Right lobe of liver (tissue), 6 donors: Measurements from ENCODE around the gene APOBEC2. TPM values are rescaled to one million over a fixed set of nuclear protein-coding genes. Genes with fewer than 3 reads are reported as not detected.

ENCODE experiments used
- ATAC-seq, 4 donors: fragments of 200-7000 bp; cut with Tn5 transposase; one replicate each; pipeline ENCODE4 v1.9.1; 2020; ENCODE audit warnings: mild to moderate bottlenecking in 4 of 4, moderate library complexity in 4 of 4
- DNase-seq, 3 donors: peaks; one replicate each; pipeline ENCODE4 v3.0.0-alpha.2; 2020
- H3K27ac ChIP-seq, 3 donors: fragments of 200-600 bp; one replicate each; pipeline ENCODE4 v1.8.0; 2022
- H3K27me3 ChIP-seq, 2 donors: fragments of 200-600 bp; one replicate each; pipeline ENCODE4 v1.8.0; 2022
- H3K36me3 ChIP-seq, 4 donors: fragments of 200-600 bp; sonication (generic) in 1 of 4; one replicate each; pipeline versions ENCODE4 v1.5.1 to v1.8.0; 2017 to 2022; ENCODE audit warnings: control low read depth in 1 of 4
- H3K4me1 ChIP-seq, 4 donors: fragments of 200-600 bp; sonication (generic) in 1 of 4; one replicate each; pipeline versions ENCODE4 v1.5.1 to v1.8.0; 2017 to 2022; ENCODE audit warnings: control low read depth in 1 of 4
- H3K4me3 ChIP-seq, 3 donors: fragments of 200-600 bp; one replicate each; pipeline ENCODE4 v1.8.0; 2022
- H3K9me3 ChIP-seq, 4 donors: fragments of 200-600 bp; sonication (generic) in 1 of 4; one replicate each; pipeline versions ENCODE4 v1.5.1 to v1.8.0; 2017 to 2022; ENCODE audit warnings: control low read depth in 1 of 4
- POLR2A ChIP-seq: fragments of 450-650 bp; IDR thresholded peaks from one replicate; pipeline ENCODE4 v1.6.1; 2017; ENCODE audit warnings: antibody characterized with exemption, mild to moderate bottlenecking
- WGBS: methylation state at CpG from one replicate; pipeline ENCODE4 v1.1.6; 2018; ENCODE audit warnings: low coverage, low lambda C conversion rate; ENCODE audit not compliant: insufficient coverage; ENCODE audit errors: missing lambda C conversion rate; 5-methylcytosine and 5-hydroxymethylcytosine counted together
- intact Hi-C, 2 donors: fragments of 100-400 bp; cut with DNase I; formaldehyde crosslinking; loops; one replicate each; pipeline versions ENCODE4 v1.11.2 to v1.14.1; 2022
- total RNA-seq, 6 experiments: library from RNA; depleted of rRNA in 2 of 6; stranded (reverse); fragments of >200 nt in 2 of 6; fragmentation: NEBNext Ultra II Directional in 3 of 6; extraction: Animal tissue kit (Norgen Biotek cat#: 25700) in 3 of 6; gene quantifications; one replicate each; pipeline versions ENCODE4 v1.1.0 to v1.2.4, GENCODE V29; 2016 to 2023
- TF ChIP-seq, protein P1 (sequence below), 4 donors: fragments of 200-600 bp in 3 of 4; fragments of 450-650 bp in 1 of 4; IDR thresholded peaks; one replicate each; pipeline versions ENCODE4 v1.5.1 to v1.8.0; 2016 to 2022; ENCODE audit warnings: antibody characterized with exemption in 4 of 4, mild to moderate bottlenecking in 2 of 4
- donor health status: DM: no; HTN: yes; CAD: no.
- donor health status: DM: no; HTN: no; CAD: no.
- donor health status: DM: no; HTN: no; CAD: no.
- donor health status: DM: no; HTN: yes; CAD: no.
- donor health status: DM: no; HTN: yes; CAD: no.

APOBEC2 gene
- total RNA-seq, 6 experiments from 2014 or later = not detected

DNA sequence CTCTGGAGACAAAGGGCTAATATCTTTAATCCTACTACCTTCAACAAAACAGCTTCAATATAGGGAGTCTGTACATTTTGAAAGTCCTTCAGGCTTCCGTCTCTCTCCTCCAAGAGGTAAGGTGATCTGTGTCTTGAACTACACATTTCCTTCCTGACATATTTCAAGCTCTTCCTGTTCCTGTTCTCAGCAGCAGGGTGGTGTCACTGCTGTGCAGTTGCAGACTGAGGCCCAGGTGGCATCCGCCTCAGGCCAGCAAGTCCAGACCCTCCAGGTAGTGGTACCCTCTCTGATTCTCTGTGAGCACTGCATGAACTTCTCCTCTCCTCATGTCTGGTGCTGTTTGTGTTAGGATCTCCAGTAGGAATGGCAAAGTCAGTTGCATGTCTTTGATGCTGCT lies 27.6 kb downstream of the APOBEC2 start:
- Histone ChIP-seq H3K27me3 (no peaks in the 10 kb centered on the region), H3K27ac (no peak overlapping the region), H3K4me3 (no peak overlapping the region), H3K4me1 (peaks cover 0 to 19% (median 1%) of the 10 kb centered on the region in 4 donors), H3K9me3 (no peaks in the 10 kb centered on the region), H3K36me3 (peaks cover 6 to 35% (median 17%) of the 10 kb centered on the region in 4 donors)
- intact Hi-C loops = no loop called here
- TF ChIP-seq, protein P1, sequence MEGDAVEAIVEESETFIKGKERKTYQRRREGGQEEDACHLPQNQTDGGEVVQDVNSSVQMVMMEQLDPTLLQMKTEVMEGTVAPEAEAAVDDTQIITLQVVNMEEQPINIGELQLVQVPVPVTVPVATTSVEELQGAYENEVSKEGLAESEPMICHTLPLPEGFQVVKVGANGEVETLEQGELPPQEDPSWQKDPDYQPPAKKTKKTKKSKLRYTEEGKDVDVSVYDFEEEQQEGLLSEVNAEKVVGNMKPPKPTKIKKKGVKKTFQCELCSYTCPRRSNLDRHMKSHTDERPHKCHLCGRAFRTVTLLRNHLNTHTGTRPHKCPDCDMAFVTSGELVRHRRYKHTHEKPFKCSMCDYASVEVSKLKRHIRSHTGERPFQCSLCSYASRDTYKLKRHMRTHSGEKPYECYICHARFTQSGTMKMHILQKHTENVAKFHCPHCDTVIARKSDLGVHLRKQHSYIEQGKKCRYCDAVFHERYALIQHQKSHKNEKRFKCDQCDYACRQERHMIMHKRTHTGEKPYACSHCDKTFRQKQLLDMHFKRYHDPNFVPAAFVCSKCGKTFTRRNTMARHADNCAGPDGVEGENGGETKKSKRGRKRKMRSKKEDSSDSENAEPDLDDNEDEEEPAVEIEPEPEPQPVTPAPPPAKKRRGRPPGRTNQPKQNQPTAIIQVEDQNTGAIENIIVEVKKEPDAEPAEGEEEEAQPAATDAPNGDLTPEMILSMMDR (IDR thresholded peaks at IDR 0.05) = no peak
- no peak for TF ChIP-seq POLR2A
- 75% methylated on average over 2 of the region's 2 CpGs for WGBS
- ATAC-seq (peak in 2 of 4 donors; percentile 20 to 36), DNase-seq (no peak)

DNA sequence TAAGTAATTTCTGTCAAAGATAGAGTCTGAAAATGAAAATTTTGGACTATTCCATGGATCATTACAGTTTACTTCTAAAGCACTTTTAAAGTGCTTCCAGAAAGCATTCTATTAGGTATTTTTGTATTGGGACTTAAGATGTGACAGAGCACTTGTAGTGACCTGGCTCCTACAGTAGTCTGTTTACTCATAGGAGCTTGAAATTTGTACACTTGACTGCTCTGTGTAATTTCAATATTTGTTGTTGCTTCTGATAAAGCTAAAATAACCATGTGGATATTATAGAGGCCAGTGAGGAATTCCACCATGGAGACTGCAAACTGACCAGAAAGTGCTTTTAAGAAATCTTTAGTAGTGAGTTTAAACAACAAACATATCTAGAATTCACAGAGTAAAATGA lies 30.1 kb downstream of the APOBEC2 start:
- Histone ChIP-seq H3K36me3 (peaks cover 6 to 45% (median 17%) of the 10 kb centered on the region in 4 donors), H3K4me1 (no peaks in the 10 kb centered on the region), H3K27ac (no peak overlapping the region), H3K4me3 (no peak overlapping the region), H3K27me3 (no peaks in the 10 kb centered on the region), H3K9me3 (no peaks in the 10 kb centered on the region)
- ATAC-seq (no peak), DNase-seq (no peak)
- intact Hi-C loops = no loop called here
- no peak for TF ChIP-seq POLR2A
- TF ChIP-seq, protein P1 (IDR thresholded peaks at IDR 0.05) = no peak

DNA sequence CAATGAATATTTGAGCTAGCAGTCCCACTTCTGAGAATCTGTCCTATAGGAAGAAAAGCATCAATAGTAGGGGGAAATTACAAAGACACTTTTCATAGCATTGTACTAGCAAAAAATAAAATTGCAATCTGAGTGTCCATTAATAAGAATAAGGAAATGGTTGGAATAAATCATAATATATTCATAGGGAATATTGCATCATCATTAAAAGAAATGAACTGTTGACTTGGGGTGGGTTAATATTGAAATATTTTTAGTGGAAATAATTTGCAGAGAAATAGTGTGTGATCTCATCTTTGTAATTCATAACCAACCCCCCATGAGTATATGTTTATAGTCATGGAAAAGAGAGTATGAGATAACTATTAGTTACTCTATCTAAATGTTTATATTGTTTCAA lies 32.2 kb downstream of the APOBEC2 start:
- Histone ChIP-seq H3K27ac (no peak overlapping the region), H3K4me1 (peaks cover 0 to under 1% (median 0%) of the 10 kb centered on the region in 4 donors), H3K9me3 (no peaks in the 10 kb centered on the region), H3K4me3 (no peak overlapping the region), H3K27me3 (no peaks in the 10 kb centered on the region), H3K36me3 (peaks cover 6 to 43% (median 17%) of the 10 kb centered on the region in 4 donors)
- ATAC-seq = no peak
- TF ChIP-seq, protein P1 (IDR thresholded peaks at IDR 0.05) = no peak
- TF ChIP-seq POLR2A = no peak
- no peak for DNase-seq
- intact Hi-C loops = no loop called here

DNA sequence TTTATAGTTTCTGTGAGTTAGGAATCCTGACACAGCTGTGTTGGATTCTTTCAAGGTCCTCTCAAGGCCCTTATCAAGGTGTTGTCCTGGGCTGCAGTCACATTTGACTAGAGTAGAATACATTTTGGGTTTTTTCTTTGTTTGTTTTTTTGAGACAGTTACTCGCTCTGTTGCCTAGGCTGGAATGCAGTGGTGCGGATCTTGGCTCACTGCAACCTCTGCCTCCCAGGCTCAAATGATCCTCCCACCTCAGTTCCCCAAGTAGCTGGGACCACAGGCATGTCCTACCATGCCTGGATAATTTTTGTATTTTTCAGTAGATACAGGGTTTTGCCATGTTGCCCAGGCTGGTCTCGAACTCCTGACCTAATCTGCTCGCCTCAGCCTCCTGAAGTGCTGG lies 35.4 kb downstream of the APOBEC2 start:
- no peak overlapping the region for H3K27ac ChIP-seq
- peaks cover 7 to 58% (median 19%) of the 10 kb centered on the region in 4 donors for H3K36me3 ChIP-seq
- H3K27me3 ChIP-seq = no peaks in the 10 kb centered on the region
- H3K9me3 ChIP-seq = no peaks in the 10 kb centered on the region
- intact Hi-C loops = no loop called here
- ATAC-seq (no peak), DNase-seq (no peak)
- no peak overlapping the region for H3K4me3 ChIP-seq
- WGBS = 100% methylated on average over 4 of the region's 4 CpGs
- TF ChIP-seq, protein P1 (IDR thresholded peaks at IDR 0.05) = no peak
- TF ChIP-seq POLR2A = no peak
- H3K4me1 ChIP-seq = peaks cover 0 to 17% (median 3%) of the 10 kb centered on the region in 4 donors
